ENCODE results near the gene LYSMD3.

Gene LYSMD3

DNA sequence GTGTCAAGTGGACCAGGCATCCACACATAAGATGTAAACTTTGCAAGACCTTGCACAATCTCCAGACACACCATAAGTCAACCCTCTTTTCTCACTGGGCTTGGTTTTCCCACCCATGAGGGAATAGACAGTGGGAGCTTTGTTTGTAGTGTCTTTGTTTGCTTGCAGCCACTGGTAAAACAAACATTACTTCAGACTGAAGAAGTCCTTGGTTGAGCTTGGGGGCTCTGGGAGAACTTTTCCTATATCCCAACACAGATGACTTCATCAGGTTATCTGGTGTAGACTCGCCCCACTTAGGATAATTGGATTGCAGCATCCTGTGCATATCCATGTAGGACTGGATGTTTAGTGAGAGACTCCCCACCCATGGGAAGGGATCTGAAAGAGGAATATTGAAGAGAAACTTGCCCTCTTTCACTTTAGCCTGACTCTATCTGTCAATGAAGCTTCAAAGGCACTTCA, 17.7 kb upstream of the LYSMD3 start:
- Mint-ChIP-seq H3K4me3 (no peak overlapping the region), H3K9me3 (no peaks in the 10 kb centered on the region), H3K27me3 (ENCODE audit: low read depth, poor library complexity) (peaks cover 2% of the 10 kb centered on the region), H3K4me1 (peaks cover 21% of the 10 kb centered on the region), H3K27ac (no peak overlapping the region), H3K36me3 (ENCODE audit: low read depth) (no peaks in the 10 kb centered on the region)
- no peak for DNase-seq
- TF ChIP-seq, protein P1, sequence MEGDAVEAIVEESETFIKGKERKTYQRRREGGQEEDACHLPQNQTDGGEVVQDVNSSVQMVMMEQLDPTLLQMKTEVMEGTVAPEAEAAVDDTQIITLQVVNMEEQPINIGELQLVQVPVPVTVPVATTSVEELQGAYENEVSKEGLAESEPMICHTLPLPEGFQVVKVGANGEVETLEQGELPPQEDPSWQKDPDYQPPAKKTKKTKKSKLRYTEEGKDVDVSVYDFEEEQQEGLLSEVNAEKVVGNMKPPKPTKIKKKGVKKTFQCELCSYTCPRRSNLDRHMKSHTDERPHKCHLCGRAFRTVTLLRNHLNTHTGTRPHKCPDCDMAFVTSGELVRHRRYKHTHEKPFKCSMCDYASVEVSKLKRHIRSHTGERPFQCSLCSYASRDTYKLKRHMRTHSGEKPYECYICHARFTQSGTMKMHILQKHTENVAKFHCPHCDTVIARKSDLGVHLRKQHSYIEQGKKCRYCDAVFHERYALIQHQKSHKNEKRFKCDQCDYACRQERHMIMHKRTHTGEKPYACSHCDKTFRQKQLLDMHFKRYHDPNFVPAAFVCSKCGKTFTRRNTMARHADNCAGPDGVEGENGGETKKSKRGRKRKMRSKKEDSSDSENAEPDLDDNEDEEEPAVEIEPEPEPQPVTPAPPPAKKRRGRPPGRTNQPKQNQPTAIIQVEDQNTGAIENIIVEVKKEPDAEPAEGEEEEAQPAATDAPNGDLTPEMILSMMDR (IDR thresholded peaks at IDR 0.05) = no peak

DNA sequence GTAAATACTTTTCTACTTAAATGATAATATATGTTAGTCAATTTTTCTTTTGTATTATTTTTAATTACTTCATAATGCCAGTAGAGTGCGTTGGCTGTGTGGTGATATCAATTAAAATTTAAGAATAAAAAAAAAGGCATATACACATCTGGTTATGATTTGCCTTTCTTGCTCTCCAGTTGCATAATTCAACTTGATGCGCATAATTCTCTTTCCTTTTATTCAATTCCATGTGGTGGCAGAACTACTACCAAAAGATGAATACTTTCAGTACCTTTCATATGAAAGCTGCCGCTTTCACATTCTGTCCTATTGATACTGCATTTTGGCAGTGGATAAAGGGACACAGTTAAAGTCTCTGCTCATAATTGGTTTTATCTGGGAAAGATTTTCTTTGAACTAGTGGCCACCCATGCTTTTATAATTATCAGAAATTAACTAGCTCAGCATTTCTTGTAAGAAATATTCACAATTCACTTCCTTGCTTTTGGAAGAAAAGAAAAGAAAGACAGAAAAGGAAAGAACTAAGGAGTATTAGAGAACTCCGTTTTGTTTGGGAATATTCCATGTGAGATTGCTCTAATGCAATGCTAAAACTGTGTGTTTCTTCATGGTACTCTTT, 16.9 kb upstream of the LYSMD3 start:
- TF ChIP-seq, protein P1 (IDR thresholded peaks at IDR 0.05) = no peak
- H3K27ac Mint-ChIP-seq = no peak overlapping the region
- H3K4me3 Mint-ChIP-seq = no peak overlapping the region
- DNase-seq = no peak
- no peaks in the 10 kb centered on the region for H3K36me3 Mint-ChIP-seq (ENCODE audit: low read depth)
- H3K9me3 Mint-ChIP-seq = no peaks in the 10 kb centered on the region
- peaks cover 2% of the 10 kb centered on the region for H3K27me3 Mint-ChIP-seq (ENCODE audit: low read depth, poor library complexity)
- peaks cover 21% of the 10 kb centered on the region for H3K4me1 Mint-ChIP-seq

DNA sequence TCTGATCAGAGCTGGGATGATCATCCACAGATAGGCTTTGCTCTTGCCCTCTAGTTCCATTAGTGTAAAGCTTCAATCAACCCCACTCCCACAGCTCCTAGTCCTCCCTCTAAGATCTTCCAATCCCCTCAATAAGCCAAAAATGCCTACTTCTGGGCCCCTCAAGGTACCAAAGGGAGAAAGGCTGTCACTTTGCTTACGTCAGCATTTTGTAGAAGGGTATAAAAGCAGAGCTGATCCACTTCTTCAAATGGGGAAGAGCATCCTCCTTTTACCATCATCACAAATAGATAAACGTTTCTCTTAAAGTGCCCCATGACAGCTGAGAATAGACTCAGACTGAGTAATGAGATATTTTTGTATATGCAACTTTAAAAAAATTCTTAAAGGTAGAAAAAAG, 16.1 kb upstream of the LYSMD3 start:
- DNase-seq = no peak
- H3K27me3 Mint-ChIP-seq (ENCODE audit: low read depth, poor library complexity) = peaks cover 2% of the 10 kb centered on the region
- H3K4me1 Mint-ChIP-seq = peaks cover 21% of the 10 kb centered on the region
- TF ChIP-seq, protein P1 (IDR thresholded peaks at IDR 0.05) = no peak
- H3K36me3 Mint-ChIP-seq (ENCODE audit: low read depth) = no peaks in the 10 kb centered on the region
- no peak overlapping the region for H3K27ac Mint-ChIP-seq
- H3K4me3 Mint-ChIP-seq = no peak overlapping the region
- peaks cover 1% of the 10 kb centered on the region for H3K9me3 Mint-ChIP-seq

DNA sequence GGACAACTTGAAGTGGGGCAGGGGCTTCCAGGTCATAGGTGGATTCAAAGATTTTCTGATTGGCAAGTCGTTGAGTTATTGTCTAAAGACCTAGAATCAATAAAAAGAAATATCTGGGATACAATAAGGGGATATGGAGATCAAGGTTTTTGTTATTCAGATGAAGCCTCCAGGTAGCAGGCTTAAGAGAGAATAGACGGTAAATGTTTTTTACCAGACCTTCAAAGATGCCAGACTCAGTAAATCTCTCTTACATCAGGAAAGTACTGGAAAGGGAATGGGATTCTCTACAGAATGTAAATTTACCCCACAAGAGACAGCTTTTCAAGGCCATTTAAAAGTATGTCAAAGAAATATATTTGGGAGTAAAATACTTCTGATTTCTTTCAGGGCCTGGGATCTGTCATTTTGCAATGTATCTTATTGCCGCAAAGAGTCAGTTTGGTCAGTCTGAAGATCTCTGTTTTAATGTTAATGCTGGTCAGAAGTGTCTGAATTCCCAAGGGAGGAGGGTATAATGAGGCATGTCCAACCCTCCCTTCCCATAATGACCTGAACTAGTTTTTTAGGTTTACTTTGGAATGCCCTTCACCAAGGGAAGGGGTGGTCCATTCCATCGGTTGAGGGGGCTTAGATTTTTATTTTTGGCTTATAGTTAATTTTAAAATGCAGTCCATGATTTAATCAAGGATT, 13.6 kb upstream of the LYSMD3 start:
- no peak overlapping the region for H3K4me3 Mint-ChIP-seq
- no peaks in the 10 kb centered on the region for H3K36me3 Mint-ChIP-seq (ENCODE audit: low read depth)
- peaks cover 4% of the 10 kb centered on the region for H3K9me3 Mint-ChIP-seq
- peaks cover 2% of the 10 kb centered on the region for H3K27me3 Mint-ChIP-seq (ENCODE audit: low read depth, poor library complexity)
- H3K4me1 Mint-ChIP-seq = peaks cover 17% of the 10 kb centered on the region
- no peak overlapping the region for H3K27ac Mint-ChIP-seq
- TF ChIP-seq, protein P1 (IDR thresholded peaks at IDR 0.05) = no peak
- no peak for DNase-seq

DNA sequence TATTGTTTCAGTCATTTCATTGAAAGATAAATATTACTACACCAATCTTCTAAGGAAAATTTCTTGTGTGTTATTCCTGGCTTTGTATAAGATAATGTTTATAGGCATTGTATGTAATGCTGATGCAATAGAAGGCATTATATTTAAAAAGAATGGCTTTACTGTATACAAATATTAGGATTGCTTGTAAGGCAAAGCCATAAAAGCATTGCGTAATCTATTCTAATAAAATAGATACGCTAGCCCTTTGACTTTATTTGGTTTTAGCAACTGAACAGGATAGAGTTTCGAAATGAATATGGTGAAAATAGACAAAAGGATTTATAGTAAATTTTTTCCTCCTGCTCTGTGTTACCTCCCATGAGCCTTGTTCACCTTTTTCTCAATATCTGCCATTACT, 5.5 kb upstream of the LYSMD3 start:
- Mint-ChIP-seq H3K4me3 (no peak overlapping the region), H3K9me3 (no peaks in the 10 kb centered on the region), H3K27me3 (ENCODE audit: low read depth, poor library complexity) (no peaks in the 10 kb centered on the region), H3K4me1 (peaks cover 3% of the 10 kb centered on the region), H3K27ac (no peak overlapping the region), H3K36me3 (ENCODE audit: low read depth) (no peaks in the 10 kb centered on the region)
- TF ChIP-seq, protein P1 (IDR thresholded peaks at IDR 0.05) = no peak
- no peak for DNase-seq

DNA sequence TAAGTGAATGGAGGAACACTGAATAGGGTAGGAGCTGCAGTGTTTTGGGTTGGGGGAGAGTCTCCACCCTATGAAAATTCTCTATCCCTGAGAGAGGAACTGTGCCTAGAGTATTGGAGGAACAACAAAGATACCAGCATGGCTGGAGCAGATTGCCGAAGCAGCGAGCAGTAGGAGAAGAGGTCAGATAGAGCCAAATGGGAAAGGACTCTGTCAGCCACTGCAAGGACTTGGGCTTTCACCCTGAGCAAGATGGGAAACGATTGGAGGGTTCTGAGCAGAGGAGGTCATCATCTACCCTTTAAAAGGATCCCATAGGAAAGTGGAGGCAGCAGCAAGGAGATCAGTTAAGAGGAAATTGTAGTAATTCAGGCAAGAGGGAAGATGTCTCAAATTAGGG, 4.4 kb upstream of the LYSMD3 start:
- Mint-ChIP-seq H3K27ac (no peak overlapping the region), H3K27me3 (ENCODE audit: low read depth, poor library complexity) (no peaks in the 10 kb centered on the region), H3K36me3 (ENCODE audit: low read depth) (no peaks in the 10 kb centered on the region), H3K9me3 (no peaks in the 10 kb centered on the region), H3K4me3 (no peak overlapping the region), H3K4me1 (peaks cover 6% of the 10 kb centered on the region)
- no peak for DNase-seq
- TF ChIP-seq, protein P1 (IDR thresholded peaks at IDR 0.05) = no peak
